Parathyroid adenoma (tissue), 2 donors: ENCODE data around the gene CHD9NB.

Experiments
- H2AFZ ChIP-seq: fragments of 300-600 bp; sonication (generic); one replicate; pipeline ENCODE4 v1.7.0; 2017; ENCODE audit warnings: antibody characterized with exemption, mild to moderate bottlenecking
- H3K27ac ChIP-seq: fragments of 300-600 bp; sonication (generic); one replicate; pipeline ENCODE4 v1.7.0; 2017
- H3K27me3 ChIP-seq: fragments of 300-600 bp; sonication (generic); one replicate; pipeline ENCODE4 v1.7.0; 2017; ENCODE audit warnings: low read length; ENCODE audit not compliant: control insufficient read depth, insufficient read depth
- H3K36me3 ChIP-seq: fragments of 300-600 bp; sonication (generic); one replicate; pipeline ENCODE4 v1.7.0; 2017; ENCODE audit warnings: low read length; ENCODE audit not compliant: control insufficient read depth, insufficient read depth
- H3K4me1 ChIP-seq: fragments of 300-600 bp; sonication (generic); one replicate; pipeline ENCODE4 v1.7.0; 2017; ENCODE audit warnings: control low read depth
- H3K4me2 ChIP-seq: fragments of 300-600 bp; sonication (generic); one replicate; pipeline ENCODE4 v1.7.0; 2017; ENCODE audit warnings: low read length
- H3K4me3 ChIP-seq: fragments of 300-600 bp; sonication (generic); one replicate; pipeline ENCODE4 v1.7.0; 2017; ENCODE audit warnings: low read depth, low read length
- H3K79me2 ChIP-seq: fragments of 300-600 bp; sonication (generic); one replicate; pipeline ENCODE4 v1.7.0; 2017; ENCODE audit warnings: control low read depth
- H3K9ac ChIP-seq: fragments of 300-600 bp; sonication (generic); one replicate; pipeline ENCODE4 v1.7.0; 2017; ENCODE audit warnings: mild to moderate bottlenecking
- H3K9me3 ChIP-seq: fragments of 300-600 bp; sonication (generic); one replicate; pipeline ENCODE4 v1.7.0; 2017; ENCODE audit warnings: low read length; ENCODE audit not compliant: control insufficient read depth
- TF ChIP-seq, protein P1 (sequence below): fragments of 300-600 bp; sonication (generic); IDR thresholded peaks from one replicate; pipeline ENCODE4 v1.7.0; 2017; ENCODE audit warnings: antibody characterized with exemption, mild to moderate bottlenecking
- donor health status: primary hyperparathyroidism.

The CHD9NB gene

DNA sequence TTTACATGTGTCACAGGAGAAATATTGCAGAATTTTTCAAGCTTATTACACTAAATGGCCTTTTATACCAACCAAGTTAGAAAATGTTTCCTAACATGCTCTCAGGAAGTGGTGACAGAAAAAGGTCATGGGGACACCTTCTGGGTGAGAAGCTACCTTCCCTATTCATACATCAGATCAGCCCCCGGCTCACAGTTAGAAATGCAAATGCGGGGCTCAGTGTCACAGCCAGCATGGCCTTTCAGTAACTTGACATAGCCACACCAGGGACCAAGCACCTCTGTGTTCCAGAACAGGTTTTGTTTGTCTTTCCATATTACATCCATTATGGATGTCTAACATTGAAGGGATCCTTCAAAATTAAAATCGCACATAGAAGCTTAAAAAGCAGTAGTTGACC is 59.5 kb downstream of the CHD9NB start:
- no peaks in the 10 kb centered on the region for H3K9me3 ChIP-seq
- H3K9ac ChIP-seq: no peak overlapping the region
- TF ChIP-seq, protein P1, sequence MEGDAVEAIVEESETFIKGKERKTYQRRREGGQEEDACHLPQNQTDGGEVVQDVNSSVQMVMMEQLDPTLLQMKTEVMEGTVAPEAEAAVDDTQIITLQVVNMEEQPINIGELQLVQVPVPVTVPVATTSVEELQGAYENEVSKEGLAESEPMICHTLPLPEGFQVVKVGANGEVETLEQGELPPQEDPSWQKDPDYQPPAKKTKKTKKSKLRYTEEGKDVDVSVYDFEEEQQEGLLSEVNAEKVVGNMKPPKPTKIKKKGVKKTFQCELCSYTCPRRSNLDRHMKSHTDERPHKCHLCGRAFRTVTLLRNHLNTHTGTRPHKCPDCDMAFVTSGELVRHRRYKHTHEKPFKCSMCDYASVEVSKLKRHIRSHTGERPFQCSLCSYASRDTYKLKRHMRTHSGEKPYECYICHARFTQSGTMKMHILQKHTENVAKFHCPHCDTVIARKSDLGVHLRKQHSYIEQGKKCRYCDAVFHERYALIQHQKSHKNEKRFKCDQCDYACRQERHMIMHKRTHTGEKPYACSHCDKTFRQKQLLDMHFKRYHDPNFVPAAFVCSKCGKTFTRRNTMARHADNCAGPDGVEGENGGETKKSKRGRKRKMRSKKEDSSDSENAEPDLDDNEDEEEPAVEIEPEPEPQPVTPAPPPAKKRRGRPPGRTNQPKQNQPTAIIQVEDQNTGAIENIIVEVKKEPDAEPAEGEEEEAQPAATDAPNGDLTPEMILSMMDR: no peak
- H3K79me2 ChIP-seq: no peaks in the 10 kb centered on the region
- H3K4me3 ChIP-seq: no peak overlapping the region
- H3K36me3 ChIP-seq: no peaks in the 10 kb centered on the region
- H3K27ac ChIP-seq: no peak overlapping the region
- no peak overlapping the region for H3K4me2 ChIP-seq
- no peak overlapping the region for H2AFZ ChIP-seq
- no peaks in the 10 kb centered on the region for H3K4me1 ChIP-seq
- H3K27me3 ChIP-seq: no peaks in the 10 kb centered on the region

DNA sequence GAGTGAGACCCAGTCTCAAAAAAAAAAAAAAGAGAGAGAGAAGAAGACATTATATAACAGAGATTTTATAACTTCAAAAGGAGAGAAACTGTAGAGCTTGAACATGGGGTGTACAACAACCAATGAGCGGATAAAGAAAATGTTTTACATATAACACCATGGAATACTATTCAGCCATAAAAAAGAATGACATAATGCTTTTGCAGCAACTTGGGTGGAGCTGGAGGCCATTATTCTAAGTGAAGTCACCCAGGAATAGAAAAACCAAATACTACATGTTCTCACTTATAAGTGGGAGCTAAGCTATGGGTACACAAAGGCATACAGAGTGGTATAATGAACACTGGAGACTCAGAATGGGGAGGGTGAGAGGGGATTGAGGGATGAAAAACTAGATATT is 61.1 kb downstream of the CHD9NB start:
- Histone ChIP-seq H3K36me3 (no peaks in the 10 kb centered on the region), H2AFZ (no peak overlapping the region), H3K9ac (no peak overlapping the region), H3K4me2 (no peak overlapping the region), H3K9me3 (no peaks in the 10 kb centered on the region), H3K4me3 (no peak overlapping the region), H3K27ac (no peak overlapping the region), H3K4me1 (no peaks in the 10 kb centered on the region), H3K79me2 (no peaks in the 10 kb centered on the region), H3K27me3 (no peaks in the 10 kb centered on the region)
- TF ChIP-seq, protein P1: no peak
